ENCODE results near the gene AS3MT.

DNA sequence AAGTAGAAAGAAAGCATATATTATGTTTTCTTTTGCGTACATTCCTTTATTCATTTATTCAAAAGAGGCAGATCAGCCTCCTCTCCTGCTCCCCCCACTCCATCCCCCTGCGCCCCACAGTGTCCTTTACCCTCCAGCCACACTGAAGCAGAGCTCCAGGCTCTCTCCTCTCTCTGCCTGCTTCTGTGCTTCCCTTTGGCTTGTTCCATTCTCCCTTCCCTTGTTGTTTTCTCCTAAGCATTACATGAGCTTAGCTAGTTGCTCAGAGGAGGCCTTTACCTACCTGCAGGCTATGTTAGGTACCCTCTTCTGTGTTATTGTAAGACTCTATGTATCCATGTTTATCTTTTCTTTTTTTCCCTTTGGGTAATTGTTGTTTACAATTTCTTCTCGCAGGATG, 76.2 kb downstream of the AS3MT start:
- TF ChIP-seq POLR2A (IDR thresholded peaks at IDR 0.05) (no peak), POLR2AphosphoS5 (IDR thresholded peaks at IDR 0.05) (no peak)

Data from spleen (tissue), 3 donors.